OCI-LY7 (cell line): ENCODE data around the gene DCAF11. TPM values are rescaled to one million over a fixed set of nuclear protein-coding genes. Genes with fewer than 3 reads are reported as not detected.
"Not testable (repeated sequence)": the region's sequence is repeated elsewhere in the genome, so short reads cannot be mapped to it uniquely, and the experiment has no call there.

Source experiments
- BruUV-seq: library from RNA; stranded (reverse); fragments of 400-500 nt; replicated peaks from 2 replicates; lab custom pipeline; 2021; lab: Mats Ljungman, UMichigan
- CTCF ChIA-PET: fragments of 300-600 bp; sonication (Branson Sonifier 250); formaldehyde crosslinking; loops from one replicate; lab custom pipeline; 2022; ENCODE audit warnings: antibody characterized with exemption; ENCODE audit not compliant: unreplicated experiment; lab: Charles Lee
- POLR2A ChIA-PET: fragments of 300-600 bp; sonication (Branson Sonifier 250); formaldehyde crosslinking; loops from one replicate; lab custom pipeline; 2022; ENCODE audit warnings: antibody characterized with exemption; lab: Charles Lee
- DNase-seq: peaks from one replicate; pipeline ENCODE4 v3.0.0-alpha.2; 2015; ENCODE audit warnings: low spot score
- H2AFZ ChIP-seq: fragments of 200-600 bp; sonication (generic), shearing (Covaris generic); 2 replicates; pipeline ENCODE4 v1.6.1; 2014; ENCODE audit warnings: mild to moderate bottlenecking, antibody characterized with exemption, low read length, moderate library complexity
- H3K27ac ChIP-seq: fragments of 200-600 bp; sonication (generic); 2 replicates; pipeline ENCODE4 v1.5.1; 2014; ENCODE audit warnings: mixed run types, low read depth, mild to moderate bottlenecking, moderate library complexity, low read length, inconsistent platforms; ENCODE audit not compliant: poor library complexity, severe bottlenecking
- H3K36me3 ChIP-seq: fragments of 200-600 bp; sonication (generic); 2 replicates; pipeline ENCODE4 v1.6.1; 2014; ENCODE audit warnings: mild to moderate bottlenecking, antibody characterized with exemption, low read length, moderate library complexity, mixed read lengths; ENCODE audit not compliant: insufficient read depth
- H3K4me1 ChIP-seq: fragments of 200-600 bp; sonication (generic); 2 replicates; pipeline ENCODE4 v1.5.1; 2014; ENCODE audit warnings: mild to moderate bottlenecking, low read length; ENCODE audit not compliant: insufficient read depth, poor library complexity, severe bottlenecking
- H3K4me2 ChIP-seq: fragments of 200-600 bp; sonication (generic); 2 replicates; pipeline ENCODE4 v1.6.1; 2014; ENCODE audit warnings: mild to moderate bottlenecking, low read length
- H3K4me3 ChIP-seq: fragments of 200-600 bp; sonication (generic); 2 replicates; pipeline ENCODE4 v1.5.1; 2014; ENCODE audit warnings: mild to moderate bottlenecking, low read depth, low read length; ENCODE audit not compliant: poor library complexity, severe bottlenecking
- H3K79me2 ChIP-seq: fragments of 200-600 bp; sonication (generic); 2 replicates; pipeline ENCODE4 v1.6.1; 2016; ENCODE audit warnings: low read depth, mild to moderate bottlenecking, low read length, moderate library complexity, mixed read lengths; ENCODE audit not compliant: insufficient read depth
- H3K9me2 ChIP-seq: fragments of 200-600 bp; sonication (generic); 2 replicates; pipeline ENCODE4 v1.6.1; 2016; ENCODE audit warnings: mild to moderate bottlenecking, low read length, mixed read lengths; ENCODE audit not compliant: insufficient read depth
- H3K9me3 ChIP-seq: fragments of 200-600 bp; sonication (generic); 2 replicates; pipeline ENCODE4 v1.6.1; 2014; ENCODE audit warnings: mild to moderate bottlenecking, mixed run types, low read length, mixed read lengths
- H4K20me1 ChIP-seq: fragments of 200-600 bp; sonication (generic); 2 replicates; pipeline ENCODE4 v1.6.1; 2014; ENCODE audit warnings: mild to moderate bottlenecking, antibody characterized with exemption, low read length, moderate library complexity, mixed read lengths; ENCODE audit not compliant: insufficient read depth
- EZH2phosphoT487 ChIP-seq: fragments of 200-600 bp; sonication (generic); IDR thresholded peaks from 2 replicates; pipeline ENCODE4 v1.6.1; 2018; ENCODE audit warnings: low read depth, borderline replicate concordance, mild to moderate bottlenecking, mixed run types, antibody characterized with exemption, low read length, moderate library complexity, mixed read lengths
- intact Hi-C: fragments of 100-400 bp; cut with micrococcal nuclease; formaldehyde crosslinking; loops from one replicate; pipeline ENCODE4 v1.10.0; 2022; ENCODE audit not compliant: unreplicated experiment
- total RNA-seq, 2 experiments: library from RNA; depleted of rRNA in 1 of 2; stranded (reverse); fragments of >200 nt in 1 of 2; shearing (Covaris generic) in 1 of 2; gene quantifications; 2 replicates each; pipeline ENCODE4 v1.2.3, GENCODE V29; 2014 to 2022
- TF ChIP-seq, protein P1 (sequence below): fragments of 200-600 bp; sonication (generic); conservative IDR thresholded peaks from 2 replicates; pipeline ENCODE4 v1.5.1; 2014; ENCODE audit warnings: mild to moderate bottlenecking, antibody characterized with exemption, low read length, moderate library complexity, mixed read lengths

Gene DCAF11
- total RNA-seq, 2 experiments from 2014 or later = 63.6 to 75.5 TPM

- no peaks in the 10 kb centered on the region for H3K9me2 ChIP-seq
- H3K27ac ChIP-seq = no peak overlapping the region
- DNase-seq = no peak
- POLR2A ChIA-PET = no interaction called here
- H3K4me2 ChIP-seq = no peak overlapping the region
- H3K4me1 ChIP-seq = no peaks in the 10 kb centered on the region
- no TSS peak for BruUV-seq
- H4K20me1 ChIP-seq = no peaks in the 10 kb centered on the region
- peaks cover 6% of the 10 kb centered on the region for H3K36me3 ChIP-seq
- no peaks in the 10 kb centered on the region for H3K9me3 ChIP-seq
- no peaks in the 10 kb centered on the region for H3K79me2 ChIP-seq
- TF ChIP-seq EZH2phosphoT487 = no peak
- intact Hi-C loops = no loop called here
- H3K4me3 ChIP-seq = no peak overlapping the region
- CTCF ChIA-PET = no interaction called here
- H2AFZ ChIP-seq = no peak overlapping the region
Measured at GRCh38 chr14:24100982-24101494, 13.5 kb upstream of the DCAF11 start.

DNA sequence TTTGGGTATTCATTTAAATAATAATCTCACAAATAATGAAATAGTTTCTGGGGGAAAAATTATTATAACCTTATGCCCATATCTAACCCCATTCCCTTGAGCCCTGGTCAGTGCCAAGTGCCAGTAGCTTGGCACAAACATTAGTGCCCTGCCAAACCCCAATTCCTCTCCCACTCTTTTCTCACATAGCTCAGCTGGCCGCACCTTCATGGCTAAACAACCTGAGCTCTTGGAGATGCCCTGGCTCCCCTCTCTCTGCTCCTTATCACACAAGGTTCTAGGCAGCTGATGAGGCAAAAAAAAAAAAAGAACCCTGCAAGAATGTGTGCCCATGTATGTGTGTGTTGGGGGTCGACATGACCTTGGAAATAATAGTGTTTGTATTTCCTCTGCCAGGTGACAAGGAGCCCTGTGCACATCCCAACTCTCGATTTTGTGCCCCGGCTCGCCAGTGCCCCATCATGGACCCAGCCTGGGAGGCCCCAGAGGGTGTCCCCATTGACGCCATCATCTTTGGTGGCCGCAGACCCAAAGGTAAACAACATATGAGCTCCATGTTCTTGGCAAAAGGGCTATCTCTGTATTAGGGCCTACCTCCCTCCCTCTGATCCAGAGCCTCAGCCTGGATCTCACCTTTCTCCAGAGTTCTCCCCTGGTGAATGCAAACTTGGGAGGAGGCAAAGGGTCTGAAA, 12.1 kb upstream of the DCAF11 start:
- peaks cover 6% of the 10 kb centered on the region for H3K36me3 ChIP-seq
- no peak for DNase-seq
- H3K4me3 ChIP-seq = no peak overlapping the region
- H3K9me2 ChIP-seq = no peaks in the 10 kb centered on the region
- H3K4me2 ChIP-seq = no peak overlapping the region
- H3K9me3 ChIP-seq = no peaks in the 10 kb centered on the region
- POLR2A ChIA-PET = interaction anchor here (0.6 to 1.5 kb wide), 3 partner anchors 8 to 127 kb away, joined by 3 to 4 read pairs (median 3); partner anchors contain the start of genes DCAF11 and NRL
- H2AFZ ChIP-seq = no peak overlapping the region
- intact Hi-C loops = no loop called here
- no TSS peak for BruUV-seq
- no peaks in the 10 kb centered on the region for H3K79me2 ChIP-seq
- H4K20me1 ChIP-seq = no peaks in the 10 kb centered on the region
- TF ChIP-seq, protein P1, sequence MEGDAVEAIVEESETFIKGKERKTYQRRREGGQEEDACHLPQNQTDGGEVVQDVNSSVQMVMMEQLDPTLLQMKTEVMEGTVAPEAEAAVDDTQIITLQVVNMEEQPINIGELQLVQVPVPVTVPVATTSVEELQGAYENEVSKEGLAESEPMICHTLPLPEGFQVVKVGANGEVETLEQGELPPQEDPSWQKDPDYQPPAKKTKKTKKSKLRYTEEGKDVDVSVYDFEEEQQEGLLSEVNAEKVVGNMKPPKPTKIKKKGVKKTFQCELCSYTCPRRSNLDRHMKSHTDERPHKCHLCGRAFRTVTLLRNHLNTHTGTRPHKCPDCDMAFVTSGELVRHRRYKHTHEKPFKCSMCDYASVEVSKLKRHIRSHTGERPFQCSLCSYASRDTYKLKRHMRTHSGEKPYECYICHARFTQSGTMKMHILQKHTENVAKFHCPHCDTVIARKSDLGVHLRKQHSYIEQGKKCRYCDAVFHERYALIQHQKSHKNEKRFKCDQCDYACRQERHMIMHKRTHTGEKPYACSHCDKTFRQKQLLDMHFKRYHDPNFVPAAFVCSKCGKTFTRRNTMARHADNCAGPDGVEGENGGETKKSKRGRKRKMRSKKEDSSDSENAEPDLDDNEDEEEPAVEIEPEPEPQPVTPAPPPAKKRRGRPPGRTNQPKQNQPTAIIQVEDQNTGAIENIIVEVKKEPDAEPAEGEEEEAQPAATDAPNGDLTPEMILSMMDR = no peak
- no peak for TF ChIP-seq EZH2phosphoT487
- H3K4me1 ChIP-seq = no peaks in the 10 kb centered on the region
- H3K27ac ChIP-seq = no peak overlapping the region
- CTCF ChIA-PET = no interaction called here

- Histone ChIP-seq H3K4me3 (no peak overlapping the region), H4K20me1 (no peaks in the 10 kb centered on the region), H3K27ac (no peak overlapping the region), H3K4me1 (peaks cover 3% of the 10 kb centered on the region), H3K79me2 (no peaks in the 10 kb centered on the region), H3K9me3 (no peaks in the 10 kb centered on the region), H3K4me2 (no peak overlapping the region), H3K36me3 (peaks cover 6% of the 10 kb centered on the region), H2AFZ (no peak overlapping the region), H3K9me2 (no peaks in the 10 kb centered on the region)
- DNase-seq = no peak
- no TSS peak for BruUV-seq
- TF ChIP-seq EZH2phosphoT487 = no peak
- ChIA-PET POLR2A (interaction anchor here (1.5 kb wide), 1 partner anchor 11 kb away, joined by 3 read pairs; the partner anchor contains the start of genes DCAF11 and NRL), CTCF (no interaction called here)
- intact Hi-C loops = no loop called here
Measured at GRCh38 chr14:24103451-24103850, 11.1 kb upstream of the DCAF11 start.

DNA sequence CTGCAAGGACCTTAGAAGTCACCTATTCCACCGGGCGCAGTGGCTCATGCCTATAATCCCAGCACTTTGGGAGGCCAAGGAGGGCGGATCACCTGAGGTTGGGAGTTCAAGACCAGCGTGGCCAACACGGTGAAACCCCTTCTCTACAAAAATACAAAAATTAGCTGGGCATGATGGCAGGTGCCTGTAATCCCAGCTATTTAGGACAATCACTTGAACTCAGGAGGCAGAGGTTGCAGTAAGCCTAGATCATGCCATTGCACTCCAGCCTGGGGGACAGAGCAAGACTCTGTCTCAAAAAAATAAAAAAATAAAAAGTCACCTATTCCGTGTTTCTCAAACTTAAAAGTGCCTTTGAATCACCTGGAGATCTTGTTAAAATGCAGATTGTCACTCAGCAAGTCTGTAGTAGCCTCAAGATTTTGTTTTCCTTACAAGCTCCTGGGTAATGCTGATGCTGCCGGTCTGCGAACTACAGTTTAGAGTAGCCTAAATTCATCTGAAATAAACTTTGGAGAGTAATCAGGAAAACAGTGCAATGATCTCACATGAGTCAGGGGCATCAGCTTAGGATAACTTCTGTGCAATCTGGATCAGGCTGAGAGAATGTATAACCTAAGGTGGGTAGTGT, 8.9 kb upstream of the DCAF11 start:
- intact Hi-C loops, H4K20me1 ChIP-seq, DNase-seq, H3K4me2 ChIP-seq, H2AFZ ChIP-seq, H3K36me3 ChIP-seq, H3K4me3 ChIP-seq, CTCF ChIA-PET, H3K27ac ChIP-seq, H3K79me2 ChIP-seq, BruUV-seq, H3K9me3 ChIP-seq, H3K9me2 ChIP-seq: not testable (repeated sequence)
- H3K4me1 ChIP-seq = peaks cover 11% of the 10 kb centered on the region
- POLR2A ChIA-PET = interaction anchor here (1.3 to 7.0 kb wide), 2 partner anchors 12 to 91 kb away, joined by 4 to 80 read pairs; partner anchors contain the start of gene PCK2
